HG02759 (cell line): ENCODE measurements around the gene VARS2.
"Not testable (repeated sequence)": the region's sequence is repeated elsewhere in the genome, so short reads cannot be mapped to it uniquely, and the experiment has no call there.

Experiments
- ATAC-seq: cut with Tn5 transposase; IDR thresholded peaks from one replicate; pipeline ENCODE4 v1.9.1; 2021; ENCODE audit warnings: mild to moderate bottlenecking, moderate library complexity; ENCODE audit not compliant: unreplicated experiment

VARS2 gene

DNA sequence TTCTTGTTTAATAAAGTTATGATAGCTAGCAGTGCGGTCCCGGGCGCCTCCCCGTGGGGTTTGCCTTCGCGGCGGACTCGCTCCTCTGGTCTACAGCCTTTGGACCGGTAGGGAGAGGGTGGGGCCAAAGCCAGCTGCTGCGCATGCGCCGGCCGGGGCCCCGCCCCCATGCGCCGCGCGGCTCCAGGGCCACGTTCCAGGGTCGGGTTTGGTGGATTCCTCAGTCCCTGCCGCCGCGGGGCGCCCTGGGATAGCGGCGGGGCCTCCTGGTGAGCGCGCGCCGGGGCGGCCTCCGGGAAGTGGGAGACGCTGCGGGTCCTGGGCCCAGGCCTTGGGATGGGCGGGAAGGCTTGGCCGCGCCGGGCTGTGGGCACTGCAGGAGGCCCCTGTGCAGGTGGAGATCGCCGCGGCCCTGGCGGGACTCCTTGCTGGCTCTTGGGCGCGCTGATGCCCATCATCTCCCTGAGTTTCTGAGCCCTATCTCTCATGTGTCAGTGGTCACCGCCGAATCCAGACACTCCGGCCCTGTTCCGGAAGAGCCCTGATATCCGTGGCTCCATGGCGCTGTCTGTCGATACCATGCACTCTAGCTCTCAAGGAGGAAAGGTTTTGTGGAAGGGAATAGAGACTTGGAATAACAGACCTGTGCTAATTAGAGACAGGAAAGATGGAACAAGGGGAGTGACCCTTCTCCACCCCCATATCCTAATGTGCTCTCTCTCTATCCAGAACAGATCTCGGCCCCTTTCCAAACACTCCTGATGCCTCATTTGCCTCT lies at the start of gene VARS2:
Gene VARS2 (plus strand): TSS at position 163 of the 778 bp plus-strand sequence. CDS start 599 bp downstream, at position 762.
- peak; percentile 96 for ATAC-seq

- no peak for ATAC-seq
Measured at GRCh38 chr6:30864325-30864724, 49.7 kb upstream of the VARS2 start.

GRCh38 chr6:30869241-30869749 lies 44.7 kb upstream of the VARS2 start:
- ATAC-seq, result not testable (repeated sequence)

- ATAC-seq, result no peak
Measured at GRCh38 chr6:30870546-30870945, 43.5 kb upstream of the VARS2 start.

DNA sequence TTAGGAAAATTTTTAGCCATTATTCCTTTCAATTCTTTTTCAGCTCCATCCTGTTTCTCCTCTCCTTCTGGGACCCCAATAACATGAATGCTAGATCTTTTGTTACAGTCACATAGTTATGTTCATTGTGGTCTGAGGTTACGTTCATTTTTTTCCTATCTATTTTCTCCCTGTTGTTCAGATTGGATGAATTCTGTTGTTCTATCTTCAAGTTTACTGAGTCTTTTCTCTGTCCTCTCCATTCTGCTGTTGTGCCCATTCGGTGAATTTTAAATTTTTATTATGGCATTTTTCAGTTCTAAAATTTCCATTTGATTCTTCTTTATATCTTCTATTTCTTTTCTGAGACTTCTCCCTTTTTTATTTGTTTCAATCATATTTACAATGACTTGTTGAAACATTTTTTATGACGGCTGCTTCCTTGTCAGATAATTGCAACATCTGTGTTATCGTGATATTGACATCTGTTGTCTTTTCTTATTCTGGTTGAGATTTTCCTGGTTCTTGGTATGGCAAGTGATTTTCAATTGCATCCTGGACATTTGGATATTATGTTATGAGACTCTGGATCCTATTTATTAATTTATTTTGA lies 42.4 kb upstream of the VARS2 start:
- no peak for ATAC-seq

GRCh38 chr6:30873137-30873640 lies 40.8 kb upstream of the VARS2 start:
- no peak for ATAC-seq

GRCh38 chr6:30873795-30874194 lies 40.2 kb upstream of the VARS2 start:
- ATAC-seq, result not testable (repeated sequence)

DNA sequence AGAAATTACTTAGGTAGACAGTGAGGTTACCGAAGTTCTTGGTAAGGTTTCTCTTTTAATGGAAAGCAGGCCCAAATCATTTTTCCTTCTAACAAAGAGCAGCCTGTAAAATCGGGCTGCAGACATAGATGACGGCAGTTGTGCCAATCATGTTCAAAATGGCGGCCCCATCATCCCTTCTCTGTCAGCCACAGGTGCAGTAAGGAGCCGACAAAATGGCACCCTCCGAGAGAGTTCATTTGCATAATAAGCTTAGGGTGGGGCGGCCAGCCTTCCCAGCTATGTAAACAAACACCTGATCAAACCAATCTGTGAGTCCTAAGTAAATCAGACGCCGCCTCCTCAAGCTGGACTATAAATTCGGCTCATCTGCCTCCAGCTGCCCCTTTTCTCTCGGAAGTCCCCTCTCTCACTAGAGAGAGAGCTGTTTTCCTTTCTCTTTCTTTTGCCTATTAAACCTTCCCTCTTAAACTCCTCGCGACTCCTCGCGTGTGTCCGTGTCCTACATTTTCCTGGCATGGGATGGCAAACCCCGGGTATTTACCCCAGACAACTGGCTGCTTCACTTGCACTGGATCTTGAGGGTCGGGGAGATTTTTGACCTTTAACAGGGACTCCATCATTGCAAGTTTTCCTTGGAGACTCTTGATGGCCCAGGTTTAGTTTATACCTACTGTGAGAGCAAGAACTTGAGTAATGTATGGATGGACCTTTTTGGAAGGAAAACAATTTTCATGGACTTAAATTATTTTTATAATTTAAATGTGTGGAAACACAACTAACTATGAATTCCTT lies 38.6 kb upstream of the VARS2 start:
- ATAC-seq, result no peak

GRCh38 chr6:30876039-30876730 lies 37.9 kb upstream of the VARS2 start:
- no peak for ATAC-seq

- ATAC-seq, result no peak
Measured at GRCh38 chr6:30877419-30878262, 36.4 kb upstream of the VARS2 start.

DNA sequence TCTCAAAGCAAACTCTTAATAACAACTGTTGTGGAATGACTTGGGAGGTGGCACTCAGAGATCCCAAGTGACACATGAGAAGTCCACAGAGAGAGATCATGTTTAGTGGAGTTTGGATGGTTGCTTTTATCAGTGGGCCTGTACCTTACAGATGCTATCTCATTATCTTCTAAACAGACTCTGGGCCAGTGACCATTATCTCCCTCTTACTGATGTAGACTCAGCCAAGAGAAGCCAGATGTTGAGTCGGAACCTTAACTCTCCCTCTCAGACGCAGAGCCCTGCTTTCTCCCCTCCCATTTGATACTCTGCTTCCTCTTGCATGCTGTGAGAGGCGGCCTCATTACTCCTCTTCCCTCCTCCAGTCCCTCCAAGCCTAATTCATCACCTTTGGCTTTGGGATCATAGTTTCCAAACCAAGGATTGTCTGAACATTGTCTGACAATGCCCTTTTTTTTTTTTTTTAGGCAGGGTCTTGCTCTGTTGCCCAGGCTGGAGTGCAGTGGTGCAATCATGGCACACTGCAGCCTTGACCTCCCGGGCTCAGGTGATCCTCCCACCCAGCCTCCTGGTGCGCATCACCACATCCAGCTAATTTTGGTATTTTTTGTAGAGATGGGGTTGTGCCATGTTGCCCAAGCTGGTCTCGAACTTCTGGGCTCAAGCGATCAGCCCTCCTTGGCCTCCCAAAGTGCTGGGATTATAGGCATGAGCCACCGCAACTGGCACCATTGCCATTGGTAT lies 34.2 kb upstream of the VARS2 start:
- ATAC-seq, result no peak

GRCh38 chr6:30880698-30881252 lies 33.3 kb upstream of the VARS2 start:
- ATAC-seq, result no peak

DNA sequence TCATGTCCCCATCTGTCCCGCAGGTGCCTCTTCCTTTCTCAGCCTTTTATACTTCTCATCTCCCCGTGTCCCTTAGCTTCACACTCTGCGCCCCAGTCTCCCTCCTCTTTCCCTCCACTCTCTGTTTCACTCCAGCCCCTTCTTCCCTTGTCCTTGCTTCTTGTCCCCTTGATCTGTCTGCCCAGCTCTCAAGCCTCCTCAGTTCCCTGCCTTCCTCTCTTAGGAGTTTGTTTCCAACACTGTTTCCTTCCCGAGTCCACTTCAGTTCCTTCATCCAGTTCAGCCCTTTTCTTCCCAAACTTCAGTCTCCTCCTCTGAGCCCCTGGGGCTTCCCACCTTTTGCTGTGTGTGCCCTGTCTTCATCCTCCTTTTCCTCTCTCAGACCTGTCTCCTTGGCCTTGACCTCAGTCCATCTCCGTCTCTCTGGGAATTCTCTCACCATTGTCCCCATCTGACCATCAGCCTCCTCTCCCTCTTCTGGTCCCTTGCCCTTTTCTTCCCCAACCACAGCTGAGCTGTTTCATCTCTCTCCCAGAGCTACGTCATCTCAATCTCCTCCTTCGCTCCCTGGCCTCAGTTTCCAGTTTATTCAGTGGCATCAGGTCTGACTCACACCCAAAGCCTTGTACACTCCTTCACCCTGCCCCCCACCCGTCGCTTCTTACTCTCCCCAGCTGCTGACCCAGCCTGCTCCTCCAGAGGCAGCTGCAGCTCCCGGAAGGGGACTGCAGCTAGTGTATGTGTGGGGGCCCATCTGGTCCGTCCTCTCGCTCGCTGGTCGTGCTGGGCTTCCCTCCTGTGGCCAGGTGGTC lies 32.4 kb upstream of the VARS2 start:
- ATAC-seq, result no peak

DNA sequence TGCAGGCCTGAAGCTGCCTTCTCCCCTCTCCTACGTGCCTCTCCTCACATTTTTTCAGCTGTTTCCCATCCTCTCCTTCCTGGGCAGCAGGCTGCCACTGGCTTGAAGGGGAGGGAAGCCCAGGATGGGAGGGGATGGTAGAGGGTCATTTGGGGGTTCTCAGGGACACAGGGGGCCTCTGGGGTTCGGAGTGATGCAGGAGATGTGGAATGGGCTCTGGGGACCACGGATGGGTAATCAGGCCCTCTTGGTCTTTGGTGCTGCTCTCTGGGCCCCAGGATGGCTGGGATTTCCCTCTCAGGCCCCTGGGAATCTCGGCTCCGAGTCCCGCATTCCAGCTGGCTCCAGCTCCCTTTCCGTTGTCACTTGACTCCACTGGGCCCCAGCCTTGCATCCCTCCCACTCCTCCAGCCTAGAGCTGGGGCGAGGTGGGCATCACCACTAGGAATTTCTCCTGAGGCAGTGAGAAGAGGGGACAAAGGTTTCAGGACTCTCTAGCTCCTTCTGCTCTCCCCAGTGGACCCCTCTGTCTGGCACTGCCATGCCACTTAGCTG lies 31.8 kb upstream of the VARS2 start:
- ATAC-seq, result no peak

- no peak for ATAC-seq
Measured at GRCh38 chr6:30882759-30883684, 31.0 kb upstream of the VARS2 start.

DNA sequence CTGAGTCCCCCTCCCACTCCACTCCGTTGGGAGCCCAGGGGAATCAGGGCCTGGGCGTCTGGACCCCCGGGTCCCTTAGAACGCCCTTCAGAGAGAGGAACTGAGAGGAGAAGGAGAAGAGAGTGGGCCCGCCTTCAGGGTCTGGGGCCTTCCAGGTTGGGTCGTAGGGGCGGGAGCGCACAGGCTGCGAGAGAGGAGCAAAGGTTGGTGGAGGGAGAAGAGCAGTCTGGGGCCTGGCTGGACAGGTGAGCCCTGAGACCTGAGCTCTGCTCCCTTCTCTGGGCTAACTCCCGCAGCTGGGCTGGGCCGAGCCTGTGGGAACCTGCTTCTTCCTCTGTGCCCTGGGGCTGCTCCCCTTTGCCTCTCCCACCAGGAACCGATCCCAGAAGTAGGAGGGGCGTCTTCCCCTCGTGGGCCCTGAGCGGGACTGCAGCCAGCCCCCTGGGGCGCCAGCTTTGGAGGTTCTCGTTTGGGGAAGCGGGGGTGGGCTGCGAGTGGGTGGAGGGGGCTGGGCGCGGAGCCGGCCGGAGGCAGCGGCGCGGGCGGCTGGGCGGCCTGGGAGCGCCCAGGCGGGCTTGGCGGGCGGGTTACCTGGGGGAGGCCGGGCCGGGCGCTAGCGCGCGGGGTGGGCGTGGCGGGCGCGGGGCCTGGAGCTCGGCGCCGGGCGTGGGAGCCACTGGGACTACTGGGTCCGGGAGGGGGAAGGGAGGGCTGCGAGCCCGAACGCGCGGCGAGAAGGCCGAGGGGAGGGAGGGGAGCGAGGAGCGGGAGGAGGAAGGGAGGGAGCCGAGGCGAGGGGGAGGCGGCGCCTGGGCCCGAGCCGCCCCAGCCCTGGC lies 30.1 kb upstream of the VARS2 start, which contains the start of gene DDR1:
Gene DDR1 (plus strand): TSS at position 835 of the 836 bp plus-strand sequence. CDS start 4,211 bp downstream, outside the sequence.
- ATAC-seq, result peak; percentile 51
